ENCODE measurements around the gene TAOK1. TPM values are rescaled to one million over a fixed set of nuclear protein-coding genes. Genes with fewer than 3 reads are reported as not detected.

Gene TAOK1
- total and polyA plus RNA-seq, 2 of the 13 experiments (the other 11 are each of a cell fraction or from before 2014, with no cell fraction given) = 14.1 to 23.0 TPM

DNA sequence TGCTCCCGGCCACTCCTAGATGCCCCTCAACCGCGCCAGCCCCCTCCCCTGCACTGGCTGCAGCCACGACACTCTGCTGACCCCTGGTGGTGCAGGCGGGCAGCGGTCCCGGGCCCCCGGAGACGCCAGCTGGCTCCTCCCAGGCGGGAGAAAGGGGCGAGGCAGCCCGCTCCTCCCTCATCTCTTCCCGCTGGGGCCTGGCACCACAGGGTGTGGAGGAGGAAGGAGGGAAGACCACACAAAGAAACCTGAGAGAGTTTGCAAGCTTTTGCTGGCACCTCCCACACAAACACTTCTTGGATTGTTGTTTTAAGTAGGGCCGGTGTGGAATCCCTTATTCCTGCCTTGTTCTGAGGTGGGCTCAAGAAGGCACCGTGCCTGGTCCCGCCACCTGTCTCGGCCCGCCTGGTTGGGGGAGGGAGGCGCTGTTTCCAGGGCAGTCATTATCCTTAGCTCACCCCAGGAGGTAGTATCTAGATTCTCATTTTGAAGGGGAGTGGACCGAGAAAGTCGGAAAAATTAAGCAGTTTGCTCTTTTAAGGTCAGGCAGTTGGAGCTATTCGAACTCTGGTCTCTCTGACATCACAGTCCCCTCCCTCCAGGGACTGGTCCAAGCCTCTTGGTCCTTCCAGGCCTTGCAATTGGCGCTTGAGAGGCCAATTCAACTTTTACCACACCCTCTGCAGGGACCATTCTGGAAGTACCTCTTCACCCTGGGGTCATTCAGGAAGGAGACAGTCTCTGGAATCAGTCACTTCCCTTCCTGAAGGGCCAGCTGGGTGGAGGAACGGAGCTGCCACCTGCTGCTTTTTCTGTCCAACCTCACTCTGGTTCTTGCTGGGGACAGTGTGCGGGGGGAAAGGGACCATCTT, 201.8 kb downstream of the TAOK1 start (continued):
- peak; percentile 53 for TF ChIP-seq BCL6 (CRISPR knock-in tag; IDR thresholded peaks at IDR 0.05)
- TF ChIP-seq ZNF839 (CRISPR knock-in tag; IDR thresholded peaks at IDR 0.05; ENCODE audit: borderline replicate concordance) = no peak
- TF ChIP-seq, protein P1, sequence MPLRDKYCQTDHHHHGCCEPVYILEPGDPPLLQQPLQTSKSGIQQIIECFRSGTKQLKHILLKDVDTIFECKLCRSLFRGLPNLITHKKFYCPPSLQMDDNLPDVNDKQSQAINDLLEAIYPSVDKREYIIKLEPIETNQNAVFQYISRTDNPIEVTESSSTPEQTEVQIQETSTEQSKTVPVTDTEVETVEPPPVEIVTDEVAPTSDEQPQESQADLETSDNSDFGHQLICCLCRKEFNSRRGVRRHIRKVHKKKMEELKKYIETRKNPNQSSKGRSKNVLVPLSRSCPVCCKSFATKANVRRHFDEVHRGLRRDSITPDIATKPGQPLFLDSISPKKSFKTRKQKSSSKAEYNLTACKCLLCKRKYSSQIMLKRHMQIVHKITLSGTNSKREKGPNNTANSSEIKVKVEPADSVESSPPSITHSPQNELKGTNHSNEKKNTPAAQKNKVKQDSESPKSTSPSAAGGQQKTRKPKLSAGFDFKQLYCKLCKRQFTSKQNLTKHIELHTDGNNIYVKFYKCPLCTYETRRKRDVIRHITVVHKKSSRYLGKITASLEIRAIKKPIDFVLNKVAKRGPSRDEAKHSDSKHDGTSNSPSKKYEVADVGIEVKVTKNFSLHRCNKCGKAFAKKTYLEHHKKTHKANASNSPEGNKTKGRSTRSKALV (CRISPR knock-in tag; IDR thresholded peaks at IDR 0.05) = no peak
- TF ChIP-seq HIVEP1 (CRISPR knock-in tag; IDR thresholded peaks at IDR 0.05) = peak; percentile 35
- TF ChIP-seq, protein P2, sequence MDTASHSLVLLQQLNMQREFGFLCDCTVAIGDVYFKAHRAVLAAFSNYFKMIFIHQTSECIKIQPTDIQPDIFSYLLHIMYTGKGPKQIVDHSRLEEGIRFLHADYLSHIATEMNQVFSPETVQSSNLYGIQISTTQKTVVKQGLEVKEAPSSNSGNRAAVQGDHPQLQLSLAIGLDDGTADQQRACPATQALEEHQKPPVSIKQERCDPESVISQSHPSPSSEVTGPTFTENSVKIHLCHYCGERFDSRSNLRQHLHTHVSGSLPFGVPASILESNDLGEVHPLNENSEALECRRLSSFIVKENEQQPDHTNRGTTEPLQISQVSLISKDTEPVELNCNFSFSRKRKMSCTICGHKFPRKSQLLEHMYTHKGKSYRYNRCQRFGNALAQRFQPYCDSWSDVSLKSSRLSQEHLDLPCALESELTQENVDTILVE (CRISPR knock-in tag; IDR thresholded peaks at IDR 0.05) = no peak
- TF ChIP-seq, protein P3, sequence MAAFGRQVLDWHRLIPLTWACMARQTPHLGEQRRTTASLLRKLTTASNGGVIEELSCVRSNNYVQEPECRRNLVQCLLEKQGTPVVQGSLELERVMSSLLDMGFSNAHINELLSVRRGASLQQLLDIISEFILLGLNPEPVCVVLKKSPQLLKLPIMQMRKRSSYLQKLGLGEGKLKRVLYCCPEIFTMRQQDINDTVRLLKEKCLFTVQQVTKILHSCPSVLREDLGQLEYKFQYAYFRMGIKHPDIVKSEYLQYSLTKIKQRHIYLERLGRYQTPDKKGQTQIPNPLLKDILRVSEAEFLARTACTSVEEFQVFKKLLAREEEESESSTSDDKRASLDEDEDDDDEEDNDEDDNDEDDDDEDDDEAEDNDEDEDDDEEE (CRISPR knock-in tag; IDR thresholded peaks at IDR 0.05) = 0 out of 2 replicates have a peak, but pooled peaks have one; percentile 71
- TF ChIP-seq BHLHE40 (IDR thresholded peaks at IDR 0.05; ENCODE audit: low read length) = no peak
- TF ChIP-seq KMT2A (CRISPR knock-in tag; IDR thresholded peaks at IDR 0.05) = no peak
- TF ChIP-seq NR2F1 (CRISPR knock-in tag; IDR thresholded peaks at IDR 0.05) = no peak
- TF ChIP-seq, protein P4, sequence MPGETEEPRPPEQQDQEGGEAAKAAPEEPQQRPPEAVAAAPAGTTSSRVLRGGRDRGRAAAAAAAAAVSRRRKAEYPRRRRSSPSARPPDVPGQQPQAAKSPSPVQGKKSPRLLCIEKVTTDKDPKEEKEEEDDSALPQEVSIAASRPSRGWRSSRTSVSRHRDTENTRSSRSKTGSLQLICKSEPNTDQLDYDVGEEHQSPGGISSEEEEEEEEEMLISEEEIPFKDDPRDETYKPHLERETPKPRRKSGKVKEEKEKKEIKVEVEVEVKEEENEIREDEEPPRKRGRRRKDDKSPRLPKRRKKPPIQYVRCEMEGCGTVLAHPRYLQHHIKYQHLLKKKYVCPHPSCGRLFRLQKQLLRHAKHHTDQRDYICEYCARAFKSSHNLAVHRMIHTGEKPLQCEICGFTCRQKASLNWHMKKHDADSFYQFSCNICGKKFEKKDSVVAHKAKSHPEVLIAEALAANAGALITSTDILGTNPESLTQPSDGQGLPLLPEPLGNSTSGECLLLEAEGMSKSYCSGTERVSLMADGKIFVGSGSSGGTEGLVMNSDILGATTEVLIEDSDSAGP (CRISPR knock-in tag; IDR thresholded peaks at IDR 0.05; ENCODE audit: borderline replicate concordance) = peak; percentile 86
- TF ChIP-seq YEATS2 (CRISPR knock-in tag; IDR thresholded peaks at IDR 0.05; ENCODE audit: borderline replicate concordance) = peak; percentile 43
- TF ChIP-seq ZNF432 (CRISPR knock-in tag; IDR thresholded peaks at IDR 0.05; ENCODE audit: borderline replicate concordance) = no peak
- peak; percentile 76 for TF ChIP-seq ZBTB7B (CRISPR knock-in tag; IDR thresholded peaks at IDR 0.05)
- no peak for TF ChIP-seq IRX3 (CRISPR knock-in tag; IDR thresholded peaks at IDR 0.05; ENCODE audit: borderline replicate concordance, low read depth)
- TF ChIP-seq, protein P5, sequence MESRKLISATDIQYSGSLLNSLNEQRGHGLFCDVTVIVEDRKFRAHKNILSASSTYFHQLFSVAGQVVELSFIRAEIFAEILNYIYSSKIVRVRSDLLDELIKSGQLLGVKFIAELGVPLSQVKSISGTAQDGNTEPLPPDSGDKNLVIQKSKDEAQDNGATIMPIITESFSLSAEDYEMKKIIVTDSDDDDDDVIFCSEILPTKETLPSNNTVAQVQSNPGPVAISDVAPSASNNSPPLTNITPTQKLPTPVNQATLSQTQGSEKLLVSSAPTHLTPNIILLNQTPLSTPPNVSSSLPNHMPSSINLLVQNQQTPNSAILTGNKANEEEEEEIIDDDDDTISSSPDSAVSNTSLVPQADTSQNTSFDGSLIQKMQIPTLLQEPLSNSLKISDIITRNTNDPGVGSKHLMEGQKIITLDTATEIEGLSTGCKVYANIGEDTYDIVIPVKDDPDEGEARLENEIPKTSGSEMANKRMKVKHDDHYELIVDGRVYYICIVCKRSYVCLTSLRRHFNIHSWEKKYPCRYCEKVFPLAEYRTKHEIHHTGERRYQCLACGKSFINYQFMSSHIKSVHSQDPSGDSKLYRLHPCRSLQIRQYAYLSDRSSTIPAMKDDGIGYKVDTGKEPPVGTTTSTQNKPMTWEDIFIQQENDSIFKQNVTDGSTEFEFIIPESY (CRISPR knock-in tag; IDR thresholded peaks at IDR 0.05) = 0 out of 2 replicates have a peak, but pooled peaks have one; percentile 58
- TF ChIP-seq, protein P6, sequence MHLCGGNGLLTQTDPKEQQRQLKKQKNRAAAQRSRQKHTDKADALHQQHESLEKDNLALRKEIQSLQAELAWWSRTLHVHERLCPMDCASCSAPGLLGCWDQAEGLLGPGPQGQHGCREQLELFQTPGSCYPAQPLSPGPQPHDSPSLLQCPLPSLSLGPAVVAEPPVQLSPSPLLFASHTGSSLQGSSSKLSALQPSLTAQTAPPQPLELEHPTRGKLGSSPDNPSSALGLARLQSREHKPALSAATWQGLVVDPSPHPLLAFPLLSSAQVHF (CRISPR knock-in tag; IDR thresholded peaks at IDR 0.05) = no peak
- 0 out of 2 replicates have a peak, but pooled peaks have one; percentile 43 for TF ChIP-seq ZSCAN20 (CRISPR knock-in tag; IDR thresholded peaks at IDR 0.05; ENCODE audit: borderline replicate concordance)
- no peak for TF ChIP-seq PAF1 (CRISPR knock-in tag; IDR thresholded peaks at IDR 0.05)
- no peak for TF ChIP-seq ZNF546 (CRISPR knock-in tag; conservative IDR thresholded peaks at IDR 0.05)
- 0 out of 2 replicates have a peak, but pooled peaks have one; percentile 15 for TF ChIP-seq TOPORS (CRISPR knock-in tag; IDR thresholded peaks at IDR 0.05)
- TF ChIP-seq CEBPG (CRISPR knock-in tag; IDR thresholded peaks at IDR 0.05) = no peak

Data from HepG2 (cell line).